Jurkat, Clone E6-1 (cell line): ENCODE results near the gene ATP2C2.
"Not testable (repeated sequence)": the region's sequence is repeated elsewhere in the genome, so short reads cannot be mapped to it uniquely, and the experiment has no call there.

Source experiments
- DNase-seq: peaks from one replicate; pipeline ENCODE4 v3.0.0-alpha.2; 2011; ENCODE audit warnings: low read depth, low spot score
- H3K4me3 ChIP-seq: 2 replicates; pipeline ENCODE4 v1.5.1; 2011; ENCODE audit warnings: mild to moderate bottlenecking, low read length, control low read depth, moderate library complexity

ATP2C2 gene

GRCh38 chr16:84438971-84439696, 70.8 kb downstream of the ATP2C2 start:
- no peak for DNase-seq
- no peak overlapping the region for H3K4me3 ChIP-seq

- no peak for DNase-seq
Observed at GRCh38 chr16:84442416-84443145, 74.2 kb downstream of the ATP2C2 start.

DNA sequence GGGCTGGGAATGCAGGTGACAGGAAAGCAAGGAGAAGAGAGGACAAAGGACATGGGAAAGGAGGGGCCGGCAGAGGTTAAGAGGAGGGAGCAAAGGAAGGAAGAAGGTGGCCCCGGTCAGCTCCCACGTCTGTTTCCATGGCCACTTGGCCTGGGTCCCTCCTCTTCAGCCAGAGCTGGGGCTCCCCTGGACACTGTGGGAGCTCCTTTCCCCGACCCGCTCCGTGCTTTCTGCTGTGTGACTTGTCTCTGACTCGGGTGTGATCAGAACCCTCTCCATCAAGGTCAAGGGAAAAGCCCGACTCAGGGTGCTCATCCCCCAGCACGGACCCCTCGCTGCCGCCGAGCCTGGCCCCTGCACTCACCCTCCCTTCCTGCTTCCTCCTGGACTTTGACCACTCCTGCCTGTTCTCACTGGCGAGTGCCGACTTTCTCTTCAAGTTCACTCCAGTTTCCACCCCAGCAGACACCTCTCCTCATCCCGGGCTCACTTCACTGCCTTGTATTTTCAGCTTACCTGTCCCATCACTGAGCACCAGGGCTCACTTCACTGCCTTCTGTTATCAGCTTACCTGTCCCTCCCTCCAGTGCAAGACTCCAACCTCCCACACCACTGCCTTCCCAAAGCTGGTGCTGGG, 74.9 kb downstream of the ATP2C2 start:
- H3K4me3 ChIP-seq = no peak overlapping the region
- DNase-seq = no peak

More at GRCh38 chr16:84442416-84443145, 74.2 kb downstream of the ATP2C2 start:
- no peak overlapping the region for H3K4me3 ChIP-seq

GRCh38 chr16:84444476-84444875, 76.1 kb downstream of the ATP2C2 start:
- no peak for DNase-seq

DNA sequence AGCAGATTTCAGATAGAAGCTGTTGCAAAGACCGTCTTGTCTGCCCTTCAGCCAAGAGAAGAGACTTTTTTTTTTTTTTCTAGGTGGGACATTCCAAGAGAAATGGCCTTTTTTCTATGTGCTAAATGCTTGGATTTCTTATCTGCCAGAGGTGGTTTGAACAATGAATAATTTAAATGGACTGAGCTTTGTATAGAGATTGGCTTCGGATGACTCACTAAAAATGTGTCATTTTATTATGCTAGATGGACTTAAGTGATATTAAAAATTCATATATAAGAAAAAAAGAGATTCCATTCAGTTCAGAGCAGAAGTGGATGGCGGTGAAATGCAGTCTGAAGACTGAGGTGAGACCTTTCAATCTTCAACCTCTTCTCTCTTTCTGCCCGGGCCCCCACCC, 77.7 kb downstream of the ATP2C2 start:
- H3K4me3 ChIP-seq = no peak overlapping the region
- no peak for DNase-seq

More at GRCh38 chr16:84444476-84444875, 76.1 kb downstream of the ATP2C2 start:
- no peak overlapping the region for H3K4me3 ChIP-seq

- no peak for DNase-seq
- H3K4me3 ChIP-seq = no peak overlapping the region
Observed at GRCh38 chr16:84446596-84447392, 78.5 kb downstream of the ATP2C2 start.

DNA sequence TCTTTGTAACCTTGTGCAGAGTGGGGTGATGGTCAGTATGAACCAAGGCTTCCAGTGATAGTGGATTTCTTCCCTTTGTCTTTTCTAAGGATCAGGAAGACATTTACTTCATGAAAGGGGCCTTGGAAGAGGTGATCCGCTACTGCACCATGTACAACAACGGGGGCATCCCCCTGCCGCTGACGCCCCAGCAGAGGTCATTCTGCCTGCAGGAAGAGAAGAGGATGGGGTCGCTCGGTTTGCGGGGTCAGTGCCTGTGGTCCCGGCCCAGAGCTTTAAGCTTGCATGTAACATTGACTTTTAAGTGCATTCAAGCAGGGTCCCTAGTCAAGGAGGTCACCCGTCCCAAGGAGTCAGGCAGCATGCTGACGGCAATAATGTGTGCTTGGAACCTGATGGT, 80.1 kb downstream of the ATP2C2 start:
- DNase-seq = no peak
- H3K4me3 ChIP-seq = no peak overlapping the region

DNA sequence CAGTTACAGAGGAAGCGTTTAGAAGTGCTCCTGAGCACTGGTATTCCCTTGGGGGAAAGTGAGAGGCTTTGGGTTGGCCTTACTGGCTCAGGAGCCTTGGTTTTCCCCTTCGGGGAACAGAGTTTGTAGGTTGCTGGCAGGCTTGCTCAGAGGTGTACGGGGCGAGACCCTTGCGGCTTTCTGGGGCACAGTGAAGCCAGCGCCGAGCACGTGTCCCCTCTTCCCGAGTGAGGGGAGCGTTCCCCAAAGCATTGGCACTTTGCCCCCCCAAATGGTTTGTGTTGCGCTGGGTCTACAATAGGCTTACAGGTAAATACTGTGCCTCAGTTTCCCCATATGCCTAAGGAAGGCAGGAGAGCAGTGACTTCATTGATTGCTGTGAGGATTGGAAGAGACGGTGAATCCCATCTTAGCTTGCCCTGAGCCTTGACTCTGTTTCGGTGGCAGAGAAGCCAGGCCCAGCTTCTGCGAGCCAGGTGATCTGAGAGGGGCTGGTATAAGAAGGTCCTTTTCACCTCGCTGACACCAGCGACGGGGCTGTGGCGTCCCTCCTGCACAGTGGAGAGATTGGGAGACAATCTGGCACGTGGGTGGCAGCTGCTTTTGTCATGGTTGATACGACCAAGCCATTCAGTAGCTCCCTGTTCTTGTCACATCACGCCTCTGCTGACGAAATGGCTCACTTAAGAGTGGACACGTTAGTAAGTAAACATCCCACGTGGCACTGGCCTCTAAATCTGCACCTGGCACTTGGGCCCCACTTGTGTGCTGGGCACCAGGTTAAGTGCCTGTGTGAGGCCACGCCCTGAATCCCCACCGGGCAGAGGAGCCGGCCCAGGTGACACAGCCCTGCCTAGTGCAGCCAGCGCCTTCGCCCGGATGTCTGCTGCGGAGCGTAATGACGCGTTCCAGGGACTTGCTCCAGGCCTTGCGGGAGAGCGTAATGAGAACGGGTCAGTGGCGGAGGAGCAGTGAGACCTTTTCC, 81.1 kb downstream of the ATP2C2 start:
- no peak for DNase-seq
- H3K4me3 ChIP-seq = no peak overlapping the region

- H3K4me3 ChIP-seq = no peak overlapping the region
- DNase-seq = no peak
Observed at GRCh38 chr16:84450176-84450865, 82.0 kb downstream of the ATP2C2 start.

DNA sequence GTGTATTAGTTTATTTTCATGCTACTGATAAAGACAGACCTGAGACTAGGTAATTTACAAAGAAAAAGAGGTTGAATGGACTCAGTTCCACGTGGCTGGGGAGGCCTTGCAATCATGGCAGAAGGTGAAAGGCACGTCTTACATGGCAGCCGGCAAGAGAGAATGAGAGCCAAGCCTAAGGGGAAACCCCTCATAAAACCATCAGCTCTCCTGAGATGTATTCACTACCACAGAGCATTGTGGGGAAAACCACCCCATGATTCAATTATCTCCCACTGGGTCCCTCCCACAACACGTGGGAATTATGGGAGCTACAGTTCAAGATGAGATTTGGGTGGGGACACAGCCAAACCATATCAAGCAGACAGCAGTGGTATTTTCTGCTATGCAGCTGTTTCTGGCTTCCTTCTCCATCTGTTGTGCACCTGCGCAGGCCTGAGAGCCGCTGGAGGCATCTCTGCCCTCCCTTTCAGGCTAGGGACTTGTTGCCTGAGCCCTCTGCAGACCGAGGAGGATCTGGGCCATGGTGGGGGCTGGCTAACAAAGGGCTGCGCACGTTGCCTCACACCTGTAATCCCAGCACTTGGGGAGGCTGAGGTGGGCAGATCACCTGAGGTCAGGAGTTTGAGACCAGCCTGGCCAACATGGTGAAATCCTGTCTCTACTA, 82.8 kb downstream of the ATP2C2 start:
- DNase-seq, H3K4me3 ChIP-seq: not testable (repeated sequence)

GRCh38 chr16:84451781-84452180, 83.4 kb downstream of the ATP2C2 start:
- H3K4me3 ChIP-seq = no peak overlapping the region
- DNase-seq = no peak

DNA sequence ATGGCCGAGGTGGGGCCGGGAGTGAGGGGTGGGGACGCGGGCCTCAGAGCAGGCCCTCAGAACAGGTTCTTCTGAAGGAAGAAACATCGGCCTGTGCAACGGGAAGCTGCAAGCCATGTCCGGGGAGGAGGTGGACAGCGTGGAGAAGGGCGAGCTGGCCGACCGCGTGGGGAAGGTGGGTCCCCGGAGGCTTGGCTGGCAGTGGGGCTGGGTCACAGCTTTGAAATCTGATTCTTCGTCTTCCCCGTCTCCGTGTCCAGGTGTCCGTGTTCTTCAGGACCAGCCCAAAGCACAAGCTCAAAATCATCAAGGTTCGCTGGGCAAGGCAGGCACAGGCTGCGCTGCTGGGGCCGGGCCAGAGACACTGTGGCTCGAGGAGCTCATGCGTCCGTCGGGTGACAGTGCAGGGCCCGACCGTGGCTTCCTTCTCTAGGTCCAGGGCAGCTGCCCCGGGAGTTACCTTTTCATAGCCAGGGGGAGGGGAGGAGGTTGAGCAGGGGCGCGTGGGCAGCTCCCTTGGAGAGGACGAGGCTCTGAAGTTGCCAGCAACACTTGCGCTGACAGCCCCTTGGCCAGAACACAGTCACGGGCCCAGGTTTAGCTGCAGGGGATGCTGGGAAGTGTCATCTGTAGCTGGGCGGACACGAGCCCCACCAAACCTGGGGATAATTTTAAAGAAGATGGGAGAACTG, 84.9 kb downstream of the ATP2C2 start:
- no peak overlapping the region for H3K4me3 ChIP-seq
- no peak for DNase-seq

GRCh38 chr16:84454611-84455010, 86.3 kb downstream of the ATP2C2 start:
- DNase-seq = no peak
- no peak overlapping the region for H3K4me3 ChIP-seq

GRCh38 chr16:84455031-84455430, 86.7 kb downstream of the ATP2C2 start:
- no peak overlapping the region for H3K4me3 ChIP-seq
- DNase-seq = no peak

GRCh38 chr16:84458606-84459532, 90.5 kb downstream of the ATP2C2 start:
- DNase-seq = no peak
- H3K4me3 ChIP-seq = no peak overlapping the region

DNA sequence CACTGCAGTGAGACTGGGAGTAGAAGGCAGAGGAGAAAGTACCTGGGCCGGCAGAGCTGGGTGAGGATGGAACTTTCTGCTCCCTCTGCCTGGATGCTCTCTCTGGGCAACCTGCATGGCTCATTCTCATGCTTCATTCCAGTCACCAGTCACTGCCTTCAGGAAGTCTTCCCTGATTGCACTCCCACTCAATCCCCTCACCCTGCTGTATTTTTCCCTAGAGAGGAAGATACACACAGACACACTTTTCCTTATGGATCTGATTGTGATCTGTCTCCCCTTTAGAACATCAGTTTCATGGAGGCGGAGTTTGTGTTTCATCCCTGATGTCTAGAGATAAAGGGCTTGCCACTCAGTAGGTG, 91.2 kb downstream of the ATP2C2 start:
- no peak for DNase-seq
- H3K4me3 ChIP-seq = no peak overlapping the region
